Mucosa of descending colon (tissue), 3 donors: ENCODE data around the gene PTPRT. TPM values are rescaled to one million over a fixed set of nuclear protein-coding genes. Genes with fewer than 3 reads are reported as not detected.

ENCODE experiments used
- ATAC-seq: fragments of 200-7000 bp; cut with Tn5 transposase; one replicate; pipeline ENCODE4 v1.9.1; 2020; ENCODE audit warnings: mild to moderate bottlenecking, moderate library complexity
- DNase-seq, 3 donors: peaks; one replicate each; pipeline ENCODE4 v3.0.0-alpha.2; 2020
- H3K36me3 ChIP-seq: fragments of 200-600 bp; one replicate; pipeline ENCODE4 v1.8.0; 2021; ENCODE audit warnings: low read depth, mild to moderate bottlenecking
- H3K4me1 ChIP-seq: fragments of 200-600 bp; one replicate; pipeline ENCODE4 v1.8.0; 2021; ENCODE audit warnings: low read depth, mild to moderate bottlenecking
- H3K4me3 ChIP-seq: fragments of 200-600 bp; one replicate; pipeline ENCODE4 v1.8.0; 2021; ENCODE audit warnings: mild to moderate bottlenecking
- H3K9me3 ChIP-seq: fragments of 200-600 bp; one replicate; pipeline ENCODE4 v1.8.0; 2021; ENCODE audit warnings: mild to moderate bottlenecking
- CTCF ChIP-seq: fragments of 200-600 bp; IDR thresholded peaks from one replicate; pipeline ENCODE4 v1.8.0; 2022; ENCODE audit warnings: antibody characterized with exemption, mild to moderate bottlenecking
- intact Hi-C, 2 donors: fragments of 100-400 bp; cut with DNase I in 1 of 2; cut with micrococcal nuclease in 1 of 2; formaldehyde crosslinking; loops; one replicate each; pipeline versions ENCODE4 v1.11.0 to v1.11.1; 2022; cut with DNase I, micrococcal nuclease
- total RNA-seq, 3 donors: library from RNA; stranded (reverse); fragmentation: NEBNext Ultra II Directional in 2 of 3; extraction: Animal tissue kit (Norgen Biotek cat#: 25700) in 2 of 3; gene quantifications; one replicate each; pipeline versions ENCODE4 v1.2.1 to v1.2.4, GENCODE V29; 2021 to 2023
- donor health status: DM: no; HTN: no; CAD: no; lungs with moderate emphysema.
- donor health status: DM: no; HTN: no; CAD: no.
- donor health status: DM: no; HTN: yes; CAD: no.

Gene PTPRT
- total RNA-seq, 3 donors from 2014 or later = 0.19 to 0.43 (median 0.38) TPM

GRCh38 chr20:42192321-42192720 is 997.4 kb downstream of the PTPRT start:
- Histone ChIP-seq H3K9me3 (no peaks in the 10 kb centered on the region), H3K36me3 (no peaks in the 10 kb centered on the region), H3K4me1 (no peaks in the 10 kb centered on the region), H3K4me3 (no peak overlapping the region)
- DNase-seq (no peak), ATAC-seq (no peak)
- no peak for TF ChIP-seq CTCF
- intact Hi-C loops = no loop called here

GRCh38 chr20:42191140-42191860 is 998.4 kb downstream of the PTPRT start:
- no peak overlapping the region for H3K4me3 ChIP-seq
- no peak for TF ChIP-seq CTCF
- no peaks in the 10 kb centered on the region for H3K9me3 ChIP-seq
- no peaks in the 10 kb centered on the region for H3K36me3 ChIP-seq
- DNase-seq = no peak
- no peak for ATAC-seq
- intact Hi-C loops = no loop called here
- no peaks in the 10 kb centered on the region for H3K4me1 ChIP-seq

GRCh38 chr20:42190084-42190483 is 999.6 kb downstream of the PTPRT start:
- Histone ChIP-seq H3K36me3 (no peaks in the 10 kb centered on the region), H3K4me1 (no peaks in the 10 kb centered on the region), H3K9me3 (no peaks in the 10 kb centered on the region), H3K4me3 (no peak overlapping the region)
- intact Hi-C loops = no loop called here
- DNase-seq (no peak), ATAC-seq (no peak)
- TF ChIP-seq CTCF = no peak

- DNase-seq (no peak), ATAC-seq (no peak)
- Histone ChIP-seq H3K36me3 (no peaks in the 10 kb centered on the region), H3K9me3 (no peaks in the 10 kb centered on the region), H3K4me3 (no peak overlapping the region), H3K4me1 (no peaks in the 10 kb centered on the region)
- intact Hi-C loops = no loop called here
- no peak for TF ChIP-seq CTCF
These were observed 1003.4 kb downstream of the PTPRT start for GRCh38 chr20:42186337-42186736.

- TF ChIP-seq CTCF = no peak
- Histone ChIP-seq H3K4me3 (no peak overlapping the region), H3K9me3 (no peaks in the 10 kb centered on the region), H3K4me1 (no peaks in the 10 kb centered on the region), H3K36me3 (no peaks in the 10 kb centered on the region)
- no peak for ATAC-seq
- no peak for DNase-seq
- intact Hi-C loops = no loop called here
These were observed 1006.6 kb downstream of the PTPRT start for GRCh38 chr20:42183147-42183546.

GRCh38 chr20:42181064-42181463 is 1008.6 kb downstream of the PTPRT start:
- TF ChIP-seq CTCF = no peak
- H3K9me3 ChIP-seq = no peaks in the 10 kb centered on the region
- H3K4me3 ChIP-seq = no peak overlapping the region
- H3K36me3 ChIP-seq = no peaks in the 10 kb centered on the region
- ATAC-seq (no peak), DNase-seq (no peak)
- intact Hi-C loops = no loop called here
- no peaks in the 10 kb centered on the region for H3K4me1 ChIP-seq
